Vagina (tissue), 2 donors: ENCODE data around the gene PPARA.

Experiments
- CTCF ChIP-seq, 3 experiments: fragments of 450-650 bp in 2 of 3; fragments of 200-600 bp in 1 of 3; sonication (generic) in 1 of 3; IDR thresholded peaks; one replicate each; pipeline ENCODE4 v1.5.1; 2017 to 2019; ENCODE audit warnings: antibody characterized with exemption in 3 of 3, mild to moderate bottlenecking in 2 of 3, moderate library complexity in 2 of 3
- POLR2A ChIP-seq, 2 donors: fragments of 450-650 bp; IDR thresholded peaks; one replicate each; pipeline ENCODE4 v1.6.1; 2017; ENCODE audit warnings: antibody characterized with exemption in 2 of 2, mild to moderate bottlenecking in 2 of 2, moderate library complexity in 2 of 2
- POLR2AphosphoS5 ChIP-seq, 2 donors: sonication (generic); formaldehyde crosslinking; IDR thresholded peaks; one replicate each; pipeline ENCODE4 v1.9.0; 2017; ENCODE audit warnings: antibody characterized with exemption in 2 of 2, mild to moderate bottlenecking in 2 of 2, low read depth in 1 of 2; ENCODE audit not compliant: insufficient read depth in 1 of 2

- no peak for TF ChIP-seq POLR2A (IDR thresholded peaks at IDR 0.05)
- TF ChIP-seq CTCF (IDR thresholded peaks at IDR 0.05), result no peak
- TF ChIP-seq POLR2AphosphoS5 (IDR thresholded peaks at IDR 0.05; ENCODE audit: insufficient read depth in 1 of 2, low read depth in 1 of 2), result no peak
Observed at GRCh38 chr22:46140989-46141928, 9.1 kb upstream of the PPARA start.
